Osteoblast (primary cell): Measurements from ENCODE around the gene B3GALNT1. TPM values are rescaled to one million over a fixed set of nuclear protein-coding genes. Genes with fewer than 3 reads are reported as not detected.

Experiments
- DNase-seq: peaks from one replicate; pipeline ENCODE4 v3.0.0; 2011; ENCODE audit warnings: low spot score, mixed read lengths; ENCODE audit not compliant: insufficient read length; ENCODE audit errors: missing footprints
- H2AFZ ChIP-seq: 2 replicates; pipeline ENCODE4 v1.6.0; 2011; ENCODE audit warnings: mild to moderate bottlenecking, low read length
- H3K27ac ChIP-seq: 2 replicates; pipeline ENCODE4 v1.5.1; 2011; ENCODE audit warnings: mild to moderate bottlenecking, low read depth, low read length, moderate library complexity
- H3K27me3 ChIP-seq: 2 replicates; pipeline ENCODE4 v1.6.0; 2012; ENCODE audit warnings: mild to moderate bottlenecking, control low read depth, inconsistent platforms, low read length, moderate library complexity; ENCODE audit not compliant: insufficient read depth
- H3K36me3 ChIP-seq: 2 replicates; pipeline ENCODE4 v1.5.1; 2011; ENCODE audit warnings: mild to moderate bottlenecking, low read length, control low read depth, moderate library complexity; ENCODE audit not compliant: insufficient read depth
- H3K4me1 ChIP-seq: 2 replicates; pipeline ENCODE4 v1.5.1; 2011; ENCODE audit warnings: mild to moderate bottlenecking, low read length, control low read depth, moderate library complexity; ENCODE audit not compliant: insufficient read depth
- H3K4me2 ChIP-seq: 2 replicates; pipeline ENCODE4 v1.6.0; 2011; ENCODE audit warnings: mild to moderate bottlenecking, low read length; ENCODE audit not compliant: insufficient read depth
- H3K4me3 ChIP-seq: fragments of 200-600 bp; sonication (generic); 3 replicates; pipeline ENCODE4 v1.5.1; 2012; ENCODE audit warnings: mild to moderate bottlenecking, low read length, inconsistent platforms; ENCODE audit not compliant: insufficient read depth
- H3K79me2 ChIP-seq: 2 replicates; pipeline ENCODE4 v1.6.0; 2012; ENCODE audit warnings: mild to moderate bottlenecking, low read length, control low read depth, inconsistent platforms; ENCODE audit not compliant: insufficient read depth
- H3K9me3 ChIP-seq: 2 replicates; pipeline ENCODE4 v1.5.1; 2011; ENCODE audit warnings: low read depth, low read length, control low read depth
- H4K20me1 ChIP-seq: 2 replicates; pipeline ENCODE4 v1.6.0; 2012; ENCODE audit warnings: mild to moderate bottlenecking, low read length, control low read depth; ENCODE audit not compliant: insufficient read depth
- total RNA-seq: library from RNA; depleted of rRNA; stranded (reverse); fragments of >200 nt; gene quantifications from 2 replicates; pipeline ENCODE4 v1.2.3, GENCODE V29; 2012
- TF ChIP-seq, protein P1 (sequence below): IDR thresholded peaks from 2 replicates; pipeline ENCODE4 v1.5.1; 2011; ENCODE audit warnings: mild to moderate bottlenecking, low read depth, low read length, moderate library complexity; ENCODE audit errors: extremely low read depth

Gene B3GALNT1
- total RNA-seq, 1 donor: 25.0 TPM

DNA sequence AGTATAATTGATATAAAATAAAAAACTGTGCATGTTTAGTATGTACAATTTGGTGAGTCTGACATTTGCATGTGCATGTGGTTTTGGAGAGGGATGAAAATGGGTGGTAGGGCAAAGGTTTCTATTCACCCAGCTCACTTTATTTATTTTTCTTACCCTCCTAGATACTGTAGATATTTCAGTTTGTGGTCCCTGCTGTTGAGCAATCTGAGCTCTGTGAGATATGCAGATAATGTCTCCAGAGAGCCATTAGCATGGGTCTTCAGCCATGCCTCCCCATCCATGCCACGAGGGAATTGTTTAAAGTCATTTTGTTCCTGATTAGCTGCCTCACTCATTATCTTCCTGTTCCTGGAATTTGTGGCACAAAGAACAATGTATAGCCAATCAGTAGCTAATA, 44.4 kb upstream of the B3GALNT1 start:
- Histone ChIP-seq H3K27ac (peak overlapping the region; percentile 67), H3K79me2 (no peaks in the 10 kb centered on the region), H3K4me1 (peaks cover 22% of the 10 kb centered on the region), H3K4me2 (peak overlapping the region; percentile 61), H3K36me3 (no peaks in the 10 kb centered on the region), H3K4me3 (no peak overlapping the region), H3K27me3 (no peaks in the 10 kb centered on the region), H4K20me1 (no peaks in the 10 kb centered on the region), H3K9me3 (no peaks in the 10 kb centered on the region), H2AFZ (no peak overlapping the region)
- peak; percentile 51 for DNase-seq
- TF ChIP-seq, protein P1, sequence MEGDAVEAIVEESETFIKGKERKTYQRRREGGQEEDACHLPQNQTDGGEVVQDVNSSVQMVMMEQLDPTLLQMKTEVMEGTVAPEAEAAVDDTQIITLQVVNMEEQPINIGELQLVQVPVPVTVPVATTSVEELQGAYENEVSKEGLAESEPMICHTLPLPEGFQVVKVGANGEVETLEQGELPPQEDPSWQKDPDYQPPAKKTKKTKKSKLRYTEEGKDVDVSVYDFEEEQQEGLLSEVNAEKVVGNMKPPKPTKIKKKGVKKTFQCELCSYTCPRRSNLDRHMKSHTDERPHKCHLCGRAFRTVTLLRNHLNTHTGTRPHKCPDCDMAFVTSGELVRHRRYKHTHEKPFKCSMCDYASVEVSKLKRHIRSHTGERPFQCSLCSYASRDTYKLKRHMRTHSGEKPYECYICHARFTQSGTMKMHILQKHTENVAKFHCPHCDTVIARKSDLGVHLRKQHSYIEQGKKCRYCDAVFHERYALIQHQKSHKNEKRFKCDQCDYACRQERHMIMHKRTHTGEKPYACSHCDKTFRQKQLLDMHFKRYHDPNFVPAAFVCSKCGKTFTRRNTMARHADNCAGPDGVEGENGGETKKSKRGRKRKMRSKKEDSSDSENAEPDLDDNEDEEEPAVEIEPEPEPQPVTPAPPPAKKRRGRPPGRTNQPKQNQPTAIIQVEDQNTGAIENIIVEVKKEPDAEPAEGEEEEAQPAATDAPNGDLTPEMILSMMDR: no peak

DNA sequence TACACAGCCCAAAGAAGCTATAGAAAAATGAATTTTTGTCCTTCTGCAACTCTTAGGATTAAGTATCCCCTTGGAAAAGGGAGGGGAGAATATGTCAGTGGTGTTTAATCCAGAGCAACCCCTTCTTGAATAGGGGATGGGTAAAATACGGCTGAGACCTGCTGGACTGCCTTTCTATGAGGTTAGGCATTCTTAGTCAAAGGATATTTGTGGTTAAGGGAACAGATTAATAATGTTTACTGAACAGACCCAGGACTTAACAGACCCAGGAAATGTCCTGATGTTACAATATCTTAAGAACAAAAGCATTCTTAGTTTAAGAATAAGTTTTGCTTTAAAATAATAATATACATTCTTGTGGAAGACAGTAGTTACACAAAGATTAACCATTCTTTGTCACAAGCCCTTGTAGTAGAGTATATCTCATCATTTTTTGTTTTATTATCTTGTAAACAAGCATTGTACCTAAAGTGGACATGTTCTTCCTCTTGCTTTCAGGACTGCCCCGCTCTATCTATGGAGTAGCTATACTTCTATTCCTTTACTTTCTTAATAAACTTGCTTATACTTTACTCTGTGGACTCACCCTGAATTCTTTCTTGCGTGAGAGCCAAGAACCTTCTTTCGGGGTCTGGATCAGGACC, 43.8 kb upstream of the B3GALNT1 start:
- no peak overlapping the region for H3K4me3 ChIP-seq
- peak overlapping the region; percentile 61 for H3K4me2 ChIP-seq
- no peaks in the 10 kb centered on the region for H3K27me3 ChIP-seq
- DNase-seq: no peak
- TF ChIP-seq, protein P1: no peak
- H3K79me2 ChIP-seq: no peaks in the 10 kb centered on the region
- H3K27ac ChIP-seq: peak overlapping the region; percentile 47
- no peaks in the 10 kb centered on the region for H4K20me1 ChIP-seq
- H2AFZ ChIP-seq: no peak overlapping the region
- H3K9me3 ChIP-seq: no peaks in the 10 kb centered on the region
- H3K36me3 ChIP-seq: no peaks in the 10 kb centered on the region
- peaks cover 22% of the 10 kb centered on the region for H3K4me1 ChIP-seq

DNA sequence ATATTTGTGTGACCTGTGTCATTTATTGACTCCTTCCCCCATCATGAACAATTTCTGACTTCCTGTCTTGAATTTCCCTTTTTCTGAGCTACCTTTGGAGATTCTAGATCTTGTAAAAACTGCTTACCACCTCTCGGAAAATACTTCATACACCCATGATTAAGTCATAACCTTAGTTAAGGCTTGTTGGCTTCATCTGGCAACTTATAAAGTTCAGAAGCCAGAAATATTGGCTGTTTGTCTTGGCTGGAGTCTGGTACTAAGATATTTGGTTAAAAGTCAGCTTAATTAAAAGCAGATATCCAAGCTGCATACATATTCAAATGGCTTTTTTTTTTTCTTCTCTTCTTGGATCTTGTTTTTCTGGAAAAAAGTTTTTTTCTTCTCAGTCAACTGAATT, 37.3 kb upstream of the B3GALNT1 start:
- TF ChIP-seq, protein P1: no peak
- DNase-seq: no peak

DNA sequence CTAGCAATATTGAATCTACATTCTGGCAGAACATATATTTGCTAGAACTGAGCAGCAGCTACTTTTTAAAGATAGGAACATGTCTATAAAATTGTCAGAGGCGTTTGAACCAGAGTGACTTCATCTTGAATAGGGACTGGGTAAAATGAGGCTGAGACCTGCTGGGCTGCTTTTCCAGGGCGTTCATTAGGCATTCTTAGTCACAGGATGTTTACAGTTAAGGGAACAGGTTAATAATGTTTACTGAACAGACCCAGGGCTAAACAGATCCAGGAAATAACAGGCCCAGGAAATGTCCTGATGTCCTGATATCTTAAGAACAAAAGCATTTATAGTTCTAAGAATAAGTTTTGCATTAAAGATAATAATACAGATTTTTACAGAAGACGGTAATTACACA, 34.5 kb upstream of the B3GALNT1 start:
- Histone ChIP-seq H3K36me3 (no peaks in the 10 kb centered on the region), H3K4me1 (peaks cover 10% of the 10 kb centered on the region), H3K79me2 (no peaks in the 10 kb centered on the region), H3K4me2 (no peak overlapping the region), H3K27me3 (no peaks in the 10 kb centered on the region), H2AFZ (no peak overlapping the region), H3K27ac (no peak overlapping the region), H4K20me1 (no peaks in the 10 kb centered on the region), H3K9me3 (no peaks in the 10 kb centered on the region), H3K4me3 (no peak overlapping the region)
- TF ChIP-seq, protein P1: no peak
- DNase-seq: no peak

More for the DNA sequence above, 37.3 kb upstream of the B3GALNT1 start:
- no peaks in the 10 kb centered on the region for H4K20me1 ChIP-seq
- H3K79me2 ChIP-seq: no peaks in the 10 kb centered on the region
- peak overlapping the region; percentile 10 for H2AFZ ChIP-seq
- H3K36me3 ChIP-seq: no peaks in the 10 kb centered on the region
- H3K27me3 ChIP-seq: no peaks in the 10 kb centered on the region
- peak overlapping the region; percentile 15 for H3K27ac ChIP-seq
- H3K9me3 ChIP-seq: no peaks in the 10 kb centered on the region
- H3K4me3 ChIP-seq: no peak overlapping the region
- H3K4me2 ChIP-seq: peak overlapping the region; percentile 13
- peaks cover 10% of the 10 kb centered on the region for H3K4me1 ChIP-seq
